ENCODE results near the gene POLN. TPM values are rescaled to one million over a fixed set of nuclear protein-coding genes. Genes with fewer than 3 reads are reported as not detected.

The POLN gene
- 12.8 TPM for total RNA-seq
- long read RNA-seq, partial matches to known transcripts: 7 of 23 reads
- long read RNA-seq, other reads (novel, unspliced or antisense): 16 of 23 reads

- DNase-seq (ENCODE audit: low spot score): peak; percentile 100
These were observed at the start of gene POLN, which contains the start of gene HAUS3 for GRCh38 chr4:2241410-2242353. Gene POLN, minus strand, starts transcription at chr4:2242121. Its CDS starts 12,890 bp downstream, at chr4:2229231. Gene HAUS3, minus strand, starts transcription at chr4:2242121. Its CDS starts 1,175 bp downstream, at chr4:2240946.

GRCh38 chr4:2290974-2291704, 49.2 kb upstream of the POLN start:
- DNase-seq (ENCODE audit: low spot score): no peak

- DNase-seq (ENCODE audit: low spot score): no peak
These were observed 48.6 kb upstream of the POLN start for GRCh38 chr4:2290488-2290887.

- no peak for DNase-seq (ENCODE audit: low spot score)
These were observed 48.0 kb upstream of the POLN start for GRCh38 chr4:2289955-2290333.

- DNase-seq (ENCODE audit: low spot score): no peak
These were observed 47.5 kb upstream of the POLN start for GRCh38 chr4:2289311-2289954.

- no peak for DNase-seq (ENCODE audit: low spot score)
These were observed 46.2 kb upstream of the POLN start for GRCh38 chr4:2288051-2288541.

- DNase-seq (ENCODE audit: low spot score): no peak
These were observed 45.6 kb upstream of the POLN start for GRCh38 chr4:2287594-2287915.

- no peak for DNase-seq (ENCODE audit: low spot score)
These were observed 45.1 kb upstream of the POLN start for GRCh38 chr4:2286904-2287593.

- DNase-seq (ENCODE audit: low spot score): no peak
These were observed 43.9 kb upstream of the POLN start for GRCh38 chr4:2285613-2286381.

- DNase-seq (ENCODE audit: low spot score): no peak
These were observed 43.2 kb upstream of the POLN start for GRCh38 chr4:2284934-2285612.

- DNase-seq (ENCODE audit: low spot score): no peak
These were observed 42.4 kb upstream of the POLN start for GRCh38 chr4:2284161-2284933.

- no peak for DNase-seq (ENCODE audit: low spot score)
These were observed 41.3 kb upstream of the POLN start for GRCh38 chr4:2283199-2283711.

- DNase-seq (ENCODE audit: low spot score): no peak
These were observed 39.8 kb upstream of the POLN start for GRCh38 chr4:2281575-2282343.

GRCh38 chr4:2280531-2281300, 38.8 kb upstream of the POLN start:
- DNase-seq (ENCODE audit: low spot score): no peak

GRCh38 chr4:2277956-2278355, 36.0 kb upstream of the POLN start:
- no peak for DNase-seq (ENCODE audit: low spot score)

GRCh38 chr4:2276581-2277325, 34.8 kb upstream of the POLN start:
- DNase-seq (ENCODE audit: low spot score): no peak
